Measurements from ENCODE around the gene AHNAK2. TPM values are rescaled to one million over a fixed set of nuclear protein-coding genes. Genes with fewer than 3 reads are reported as not detected.

Gene AHNAK2
- total and polyA plus RNA-seq, 9 of the 15 experiments (the other 6 are each of a cell fraction or from before 2014, with no cell fraction given), result 0.04 to 0.09 (median 0.04) TPM; not detected in 6

GRCh38 chr14:104985675-104986486 lies 7.7 kb upstream of the AHNAK2 start, which contains the start of gene CLBA1 (continued):
- TF ChIP-seq E2F6 (IDR thresholded peaks at IDR 0.05; ENCODE audit: borderline replicate concordance in 1 of 2, extremely low read depth in 1 of 2, insufficient read depth in 1 of 2, insufficient read length in 1 of 2, low read depth in 1 of 2, low read length in 1 of 2, poor library complexity in 1 of 2, severe bottlenecking in 1 of 2) (peak in 1 of 2 experiments; percentile 66), ZNF174 (CRISPR knock-in tag; IDR thresholded peaks at IDR 0.05) (no peak), UBTF (IDR thresholded peaks at IDR 0.05; ENCODE audit: borderline replicate concordance in 1 of 2, low read depth in 2 of 2, low read length in 2 of 2) (no peak), RFX1 (IDR thresholded peaks at IDR 0.05) (peak; percentile 92), HIVEP1 (CRISPR knock-in tag; IDR thresholded peaks at IDR 0.05) (no peak), SP1 (CRISPR knock-in tag; IDR thresholded peaks at IDR 0.05) (0 out of 2 replicates have a peak, but pooled peaks have one; percentile 21), BDP1 (IDR thresholded peaks at IDR 0.05; ENCODE audit: insufficient read depth, insufficient read length) (no peak), XRCC3 (IDR thresholded peaks at IDR 0.05) (no peak), E2F8 (IDR thresholded peaks at IDR 0.05; ENCODE audit: low read depth, partially characterized antibody) (no peak), REST (IDR thresholded peaks at IDR 0.05; ENCODE audit: borderline replicate concordance) (peak; percentile 67), REST (CRISPR knock-in tag; IDR thresholded peaks at IDR 0.05; ENCODE audit: low read depth) (no peak)

All from K562 (cell line).